Activated CD8-positive, alpha-beta memory T cell treated with anti-CD3 and anti-CD28 coated beads for 1 hour (primary cell): ENCODE data around the gene NFIC.
"Not testable (repeated sequence)": the region's sequence is repeated elsewhere in the genome, so short reads cannot be mapped to it uniquely, and the experiment has no call there.

Experiments
- DNase-seq, 2 donors: peaks; one replicate each; pipeline ENCODE4 v3.0.0-alpha.2; 2020; ENCODE audit warnings: low read depth in 1 of 2; ENCODE audit errors: extremely low read depth in 1 of 2

NFIC gene

GRCh38 chr19:3396881-3397265, 30.5 kb downstream of the NFIC start:
- DNase-seq: no peak

GRCh38 chr19:3397266-3398022, 31.1 kb downstream of the NFIC start:
- no peak for DNase-seq

GRCh38 chr19:3398114-3398899, 31.9 kb downstream of the NFIC start:
- no peak for DNase-seq

GRCh38 chr19:3398900-3399278, 32.5 kb downstream of the NFIC start:
- DNase-seq: no peak

GRCh38 chr19:3399311-3399710, 32.9 kb downstream of the NFIC start:
- not testable (repeated sequence) for DNase-seq

GRCh38 chr19:3401004-3401768, 34.8 kb downstream of the NFIC start:
- DNase-seq: no peak

GRCh38 chr19:3402631-3403443, 36.5 kb downstream of the NFIC start:
- no peak for DNase-seq

GRCh38 chr19:3403489-3404323, 37.3 kb downstream of the NFIC start:
- no peak for DNase-seq

- no peak for DNase-seq
These were observed 38.2 kb downstream of the NFIC start for GRCh38 chr19:3404324-3405260.

- no peak for DNase-seq
These were observed 38.9 kb downstream of the NFIC start for GRCh38 chr19:3405261-3405653.

GRCh38 chr19:3406571-3407111, 40.3 kb downstream of the NFIC start:
- DNase-seq: no peak

GRCh38 chr19:3407556-3408516, 41.5 kb downstream of the NFIC start:
- no peak for DNase-seq

- DNase-seq: no peak
These were observed 42.6 kb downstream of the NFIC start for GRCh38 chr19:3408996-3409345.

- no peak for DNase-seq
These were observed 43.1 kb downstream of the NFIC start for GRCh38 chr19:3409346-3410064.

- no peak for DNase-seq
These were observed 45.3 kb downstream of the NFIC start for GRCh38 chr19:3411636-3412035.

GRCh38 chr19:3412066-3412465, 45.7 kb downstream of the NFIC start:
- DNase-seq: no peak

GRCh38 chr19:3413796-3414327, 47.5 kb downstream of the NFIC start:
- no peak for DNase-seq
